Gastroesophageal sphincter (tissue), 3 donors: ENCODE results near the gene FAM168A.

ENCODE experiments used
- CTCF ChIP-seq, 4 experiments: fragments of 200-600 bp in 2 of 4; fragments of 450-650 bp in 2 of 4; sonication (generic) in 1 of 4; IDR thresholded peaks; one replicate each; pipeline ENCODE4 v1.5.1; 2017 to 2019; ENCODE audit warnings: antibody characterized with exemption in 4 of 4, mild to moderate bottlenecking in 2 of 4, moderate library complexity in 2 of 4
- POLR2AphosphoS5 ChIP-seq: sonication (generic); formaldehyde crosslinking; IDR thresholded peaks from one replicate; pipeline ENCODE4 v1.6.1; 2017; ENCODE audit warnings: antibody characterized with exemption

DNA sequence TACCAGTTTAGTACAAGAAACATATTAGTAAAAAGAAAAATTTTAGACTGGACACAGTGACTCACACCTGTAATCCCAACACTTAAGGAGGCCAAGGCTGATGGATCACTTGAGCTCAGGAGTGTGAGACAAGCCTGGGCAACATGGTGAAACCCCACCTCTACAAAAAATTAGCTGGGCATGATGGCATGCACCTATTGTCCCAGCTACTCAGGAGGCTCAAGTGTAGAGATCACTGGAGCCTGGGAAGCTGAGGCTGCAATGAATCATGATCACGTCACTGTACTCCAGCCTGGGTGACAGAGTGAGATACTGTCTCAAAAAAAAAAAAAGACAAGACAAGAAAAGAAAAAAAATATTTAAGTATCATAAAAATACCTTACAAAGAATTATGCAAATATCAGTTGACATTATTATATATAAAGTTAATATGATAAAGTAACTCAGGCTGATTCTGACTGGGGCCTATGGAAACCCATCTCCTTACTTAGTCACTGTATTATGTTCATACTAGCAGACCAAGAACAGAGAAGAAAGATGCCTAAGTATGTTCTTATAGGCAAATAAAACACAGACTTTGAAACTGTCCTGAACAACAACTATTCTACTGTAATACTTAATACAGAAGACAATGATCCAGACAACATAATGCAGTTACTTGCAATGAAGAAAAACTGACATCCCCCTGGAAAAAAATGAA lies 27.3 kb downstream of the FAM168A start:
- TF ChIP-seq POLR2AphosphoS5 (no peak), CTCF (IDR thresholded peaks at IDR 0.05) (no peak)
